Endothelial cell of umbilical vein (primary cell): Measurements from ENCODE around the gene FOXO6. TPM values are rescaled to one million over a fixed set of nuclear protein-coding genes. Genes with fewer than 3 reads are reported as not detected.

Experiments used
- BruUV-seq: library from RNA; stranded (reverse); fragments of 400-500 nt; replicated peaks from 2 replicates; lab custom pipeline; 2021; lab: Mats Ljungman, UMichigan
- CTCF ChIA-PET: fragments of 300-600, 350-600 bp; sonication (Branson Sonifier 250); formaldehyde crosslinking; loops from one replicate; lab custom pipeline; 2021; ENCODE audit warnings: antibody characterized with exemption, inconsistent platforms; lab: Charles Lee
- POLR2A ChIA-PET: fragments of 300-600, 350-600 bp; sonication (Branson Sonifier 250); formaldehyde crosslinking; loops from one replicate; lab custom pipeline; 2021; ENCODE audit warnings: antibody characterized with exemption, inconsistent platforms; lab: Charles Lee
- DNase-seq: peaks from one replicate; pipeline ENCODE4 v3.0.0-alpha.2; 2011; ENCODE audit warnings: low read depth, low spot score
- FAIRE-seq: peaks from 2 replicates; lab custom pipeline; 2011; peaks lifted over from hg19 to GRCh38; lab: Jason Lieb, UNC
- H2AFZ ChIP-seq: 2 replicates; pipeline ENCODE4 v1.6.0; 2012; ENCODE audit warnings: low read depth, low read length, control low read depth, inconsistent platforms
- H3K27ac ChIP-seq: 2 replicates; pipeline ENCODE4 v1.5.1; 2011; ENCODE audit warnings: low read depth, mild to moderate bottlenecking, control low read depth, low read length, moderate library complexity; ENCODE audit not compliant: insufficient read depth
- H3K27me3 ChIP-seq, 2 experiments: 2 replicates each; pipeline versions ENCODE4 v1.6.0 to v1.6.1; 2011; ENCODE audit warnings: low read length in 2 of 2, mixed read lengths in 1 of 2; ENCODE audit not compliant: control insufficient read depth in 2 of 2, insufficient read depth in 2 of 2
- H3K36me3 ChIP-seq, 2 experiments: 2 replicates in 1 of 2; 3 replicates in 1 of 2; pipeline ENCODE4 v1.5.1; 2011; ENCODE audit warnings: low read length in 2 of 2, mild to moderate bottlenecking in 1 of 2, moderate library complexity in 1 of 2; ENCODE audit not compliant: control insufficient read depth in 2 of 2, insufficient read depth in 2 of 2; ENCODE audit errors: extremely low read depth in 1 of 2
- H3K4me1 ChIP-seq: 3 replicates; pipeline ENCODE4 v1.5.1; 2011; ENCODE audit warnings: mild to moderate bottlenecking, low read length; ENCODE audit not compliant: control insufficient read depth, insufficient read depth; ENCODE audit errors: extremely low read depth
- H3K4me2 ChIP-seq: 2 replicates; pipeline ENCODE4 v1.6.1; 2011; ENCODE audit warnings: low read length, control low read depth, mixed read lengths; ENCODE audit not compliant: insufficient read depth
- H3K4me3 ChIP-seq, 3 experiments: fragments of 200-600 bp in 1 of 3; sonication (generic), shearing (Covaris generic) in 1 of 3; replicated peaks in 1 of 3; 2 replicates each; pipeline ENCODE4 v1.5.1; 2011 to 2016; ENCODE audit warnings: control low read depth in 3 of 3, low read length in 3 of 3, mild to moderate bottlenecking in 2 of 3, inconsistent platforms in 1 of 3, low read depth in 1 of 3, moderate library complexity in 1 of 3; ENCODE audit not compliant: insufficient read depth in 1 of 3
- H3K79me2 ChIP-seq: 2 replicates; pipeline ENCODE4 v1.6.0; 2012; ENCODE audit warnings: low read length, inconsistent platforms; ENCODE audit not compliant: control insufficient read depth, insufficient read depth
- H3K9ac ChIP-seq: replicated peaks from 2 replicates; pipeline ENCODE3; 2011; ENCODE audit warnings: low read length, control low read depth; ENCODE audit not compliant: insufficient read depth; ENCODE audit errors: extremely low read depth
- H3K9me1 ChIP-seq: replicated peaks from 3 replicates; pipeline ENCODE4 v1.6.0; 2011; ENCODE audit warnings: mild to moderate bottlenecking, low read length; ENCODE audit not compliant: control insufficient read depth, insufficient read depth; ENCODE audit errors: extremely low read depth
- H3K9me3 ChIP-seq: replicated peaks from 2 replicates; pipeline ENCODE4 v1.5.1; 2012; ENCODE audit warnings: low read length, inconsistent platforms; ENCODE audit not compliant: control insufficient read depth, insufficient read depth
- H4K20me1 ChIP-seq: replicated peaks from 2 replicates; pipeline ENCODE3; 2011; ENCODE audit warnings: mild to moderate bottlenecking, low read length; ENCODE audit not compliant: control insufficient read depth, insufficient read depth; ENCODE audit errors: extremely low read depth
- CTCF ChIP-seq, 2 donors: IDR thresholded peaks; 1 replicate in 1 of 2; 2 replicates in 1 of 2; pipeline ENCODE4 v1.5.1; 2011; ENCODE audit warnings: low read length in 2 of 2, mild to moderate bottlenecking in 2 of 2, moderate library complexity in 2 of 2, control low read depth in 1 of 2, inconsistent platforms in 1 of 2, low read depth in 1 of 2; ENCODE audit not compliant: insufficient read depth in 1 of 2; ENCODE audit errors: extremely low read depth in 1 of 2
- EZH2 ChIP-seq: IDR thresholded peaks from 2 replicates; pipeline ENCODE4 v1.6.1; 2012; ENCODE audit warnings: borderline replicate concordance, low read depth, mild to moderate bottlenecking, moderate library complexity, low read length, inconsistent platforms; ENCODE audit not compliant: severe bottlenecking
- MYC ChIP-seq: IDR thresholded peaks from one replicate; pipeline ENCODE4 v1.6.1; 2011; ENCODE audit warnings: mild to moderate bottlenecking, low read depth, low read length
- POLR2AphosphoS5 ChIP-seq: IDR thresholded peaks from 2 replicates; pipeline ENCODE4 v1.6.1; 2012; ENCODE audit warnings: low read depth, mild to moderate bottlenecking, control low read depth, low read length, moderate library complexity; ENCODE audit not compliant: insufficient read depth
- dilution Hi-C: fragments of 300-500 bp; cut with MboI; formaldehyde crosslinking; loops from one replicate; pipeline ENCODE4 v1.15.0; 2019; ENCODE audit warnings: low sequenced_read_pairs; ENCODE audit not compliant: extremely low pct_ligation_motif_present
- intact Hi-C: fragments of 100-400 bp; cut with micrococcal nuclease; formaldehyde crosslinking; loops from one replicate; pipeline ENCODE4 v1.10.0; 2022
- polyA plus RNA-seq, 4 experiments: library from polyadenylated mRNA; depleted of rRNA in 3 of 4; stranded (reverse) in 3 of 4; unstranded in 1 of 4; fragments of >200 nt; gene quantifications; 2 replicates each; pipeline versions ENCODE4 v1.2.1 to v1.2.3, GENCODE V29; 2011 to 2012; ENCODE audit warnings: missing spikeins in 1 of 4
- total RNA-seq: library from RNA; stranded (reverse); gene quantifications from 2 replicates; pipeline ENCODE4 v1.2.3, GENCODE V29; 2021

FOXO6 gene
- total and polyA plus RNA-seq, 2 donors (not counting 3 experiments of a cell fraction or from before 2014, with no cell fraction given) = 0.04 to 0.38 TPM

DNA sequence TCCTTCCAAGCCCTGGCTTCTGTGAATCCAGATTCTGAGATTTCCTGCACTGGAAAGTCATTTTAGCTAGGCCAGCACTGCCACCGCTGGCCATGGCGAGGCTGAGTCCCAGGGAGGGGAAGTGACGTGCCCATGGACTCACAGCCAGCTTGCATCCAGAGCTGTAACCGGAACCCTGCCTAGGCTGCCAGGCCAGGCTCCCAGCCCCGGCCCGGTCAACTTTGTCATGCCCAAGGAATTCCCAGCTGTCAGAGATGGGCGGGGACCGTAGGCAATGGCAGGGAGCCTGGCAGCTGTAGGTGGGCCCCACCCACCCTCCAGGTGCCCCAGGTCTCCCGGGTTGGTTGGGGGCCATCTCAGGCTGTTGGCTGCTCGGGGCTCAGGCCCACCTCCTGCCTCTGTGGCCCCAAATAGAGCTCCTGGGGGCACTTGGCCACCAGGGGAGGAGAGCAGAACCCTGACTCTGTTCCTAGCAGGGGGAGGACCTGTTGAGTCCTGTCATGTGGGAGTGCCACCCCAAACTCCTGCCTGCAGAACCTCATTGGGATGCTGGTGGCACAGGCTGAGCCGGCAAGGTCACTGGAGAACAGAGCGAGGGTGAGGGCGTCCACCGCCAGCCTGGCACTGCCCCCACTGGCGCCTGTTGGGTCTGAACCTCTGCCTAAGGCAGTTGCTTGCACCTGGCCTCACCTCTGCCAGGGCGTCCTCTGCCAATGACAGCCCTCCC, 57.8 kb downstream of the FOXO6 start:
- dilution Hi-C loops = no loop called here
- Histone ChIP-seq H3K27ac (peak overlapping the region; percentile 46), H3K9ac (no peak overlapping the region)

More for the DNA sequence above, 57.8 kb downstream of the FOXO6 start:
- no peaks in the 10 kb centered on the region for H3K27me3 ChIP-seq
- H3K4me3 ChIP-seq = no peak overlapping the region
- peak; percentile 82 for FAIRE-seq
- H3K4me2 ChIP-seq = no peak overlapping the region
- ChIA-PET POLR2A (no interaction called here), CTCF (interaction anchor here (0.9 to 6.4 kb wide), 16 partner anchors 8 to 152 kb away, joined by 4 to 114 read pairs (median 7); partner anchors contain the start of genes EDN2 and FOXO6)
- no peaks in the 10 kb centered on the region for H4K20me1 ChIP-seq
- no TSS peak for BruUV-seq
- DNase-seq = peak; percentile 67
- H3K36me3 ChIP-seq = no peaks in the 10 kb centered on the region
- intact Hi-C loops = no loop called here
- H3K9me1 ChIP-seq = no peaks in the 10 kb centered on the region
- H2AFZ ChIP-seq = peak overlapping the region; percentile 93
- peaks cover 9% of the 10 kb centered on the region for H3K4me1 ChIP-seq
- TF ChIP-seq EZH2 (no peak), CTCF (IDR thresholded peaks at IDR 0.05; ENCODE audit: extremely low read depth in 1 of 2, insufficient read depth in 1 of 2, low read depth in 1 of 2, low read length in 2 of 2) (peak in 1 of 2 donors; percentile 3), MYC (no peak), POLR2AphosphoS5 (peak; percentile 36)
- no peaks in the 10 kb centered on the region for H3K9me3 ChIP-seq
- H3K79me2 ChIP-seq = no peaks in the 10 kb centered on the region
